ENCODE measurements around the gene ITGB4. TPM values are rescaled to one million over a fixed set of nuclear protein-coding genes. Genes with fewer than 3 reads are reported as not detected.

Gene ITGB4
- total RNA-seq, 2 experiments from 2014 or later, result 0.64 to 1.4 TPM

- H3K36me3 Mint-ChIP-seq, result peaks cover 2% of the 10 kb centered on the region
- H3K4me1 Mint-ChIP-seq, result peaks cover 9% of the 10 kb centered on the region
- no peaks in the 10 kb centered on the region for H3K9me3 Mint-ChIP-seq
- H3K27me3 Mint-ChIP-seq, result no peaks in the 10 kb centered on the region
- no peak overlapping the region for H3K4me3 Mint-ChIP-seq
- DNase-seq, result no peak
- H3K27ac Mint-ChIP-seq, result no peak overlapping the region
Observed at GRCh38 chr17:75799402-75799801, 78.1 kb downstream of the ITGB4 start.

- H3K4me3 Mint-ChIP-seq, result no peak overlapping the region
- peaks cover 2% of the 10 kb centered on the region for H3K36me3 Mint-ChIP-seq
- H3K9me3 Mint-ChIP-seq, result no peaks in the 10 kb centered on the region
- peaks cover 13% of the 10 kb centered on the region for H3K4me1 Mint-ChIP-seq
- H3K27ac Mint-ChIP-seq, result no peak overlapping the region
- DNase-seq, result no peak
- no peaks in the 10 kb centered on the region for H3K27me3 Mint-ChIP-seq
Observed at GRCh38 chr17:75803883-75804282, 82.6 kb downstream of the ITGB4 start.

GRCh38 chr17:75806822-75807500 is 85.7 kb downstream of the ITGB4 start:
- H3K4me3 Mint-ChIP-seq, result no peak overlapping the region
- H3K4me1 Mint-ChIP-seq, result peaks cover 13% of the 10 kb centered on the region
- H3K9me3 Mint-ChIP-seq, result no peaks in the 10 kb centered on the region
- DNase-seq, result no peak
- no peaks in the 10 kb centered on the region for H3K36me3 Mint-ChIP-seq
- no peak overlapping the region for H3K27ac Mint-ChIP-seq
- H3K27me3 Mint-ChIP-seq, result no peaks in the 10 kb centered on the region

Other genes starting within 250 kb of the ITGB4 start
- gene CASKIN2, start 205.9 kb upstream of the ITGB4 start, total RNA-seq, result 1 to 10 TPM; 4.3 to 4.5 TPM
- 10 to 100 TPM; 44.6 to 45.5 TPM for gene TSEN54, start 204.9 kb upstream of the ITGB4 start, total RNA-seq
- 1 to 10 TPM; 4.8 to 5.0 TPM for gene LLGL2, start 195.8 kb upstream of the ITGB4 start, total RNA-seq
- 10 to 100 TPM; 17.8 to 18.9 TPM for gene MYO15B, start 133.7 kb upstream of the ITGB4 start, total RNA-seq
- gene SMIM5, start 88.0 kb upstream of the ITGB4 start, total RNA-seq, result under 1 TPM; 0.14 to 0.16 TPM
- 10 to 100 TPM; 31.4 to 32.6 TPM for gene RECQL5, start 54.3 kb upstream of the ITGB4 start, total RNA-seq
- gene SAP30BP, start 54.1 kb upstream of the ITGB4 start, total RNA-seq, result 100 to 1,000 TPM in 1 of 2 experiments, 10 to 100 TPM in 1; 93.4 to 101 TPM
- 10 to 100 TPM; 33.2 to 33.6 TPM for gene GALK1, start 43.7 kb downstream of the ITGB4 start, total RNA-seq
- gene UNK, start 63.3 kb downstream of the ITGB4 start, total RNA-seq, result 10 to 100 TPM; 26.9 to 27.4 TPM
- gene UNC13D, start 122.9 kb downstream of the ITGB4 start, total RNA-seq, result 100 to 1,000 TPM; 145 to 156 TPM
- gene WBP2, start 133.9 kb downstream of the ITGB4 start, total RNA-seq, result 10 to 100 TPM; 45.0 to 49.3 TPM
- gene TRIM47, start 157.1 kb downstream of the ITGB4 start, total RNA-seq, result 10 to 100 TPM; 16.4 to 18.3 TPM
- 10 to 100 TPM; 37.2 to 41.7 TPM for gene TRIM65, start 175.5 kb downstream of the ITGB4 start, total RNA-seq
- 100 to 1,000 TPM; 148 to 161 TPM for gene MRPL38, start 183.4 kb downstream of the ITGB4 start, total RNA-seq
- gene FBF1, start 219.6 kb downstream of the ITGB4 start, total RNA-seq, result 10 to 100 TPM; 14.9 to 16.6 TPM

Measured in activated naive CD8-positive, alpha-beta T cell treated with anti-CD3 and anti-CD28 coated beads for 36 hours (primary cell).